Subcutaneous adipose tissue (tissue), 4 donors: ENCODE data around the gene TCF7L2. TPM values are rescaled to one million over a fixed set of nuclear protein-coding genes. Genes with fewer than 3 reads are reported as not detected.

Experiments
- CTCF ChIP-seq: fragments of 450-650 bp; IDR thresholded peaks from one replicate; pipeline ENCODE4 v1.5.1; 2016; ENCODE audit warnings: low read depth, mild to moderate bottlenecking, control low read depth, antibody characterized with exemption, moderate library complexity
- total RNA-seq, 4 donors: library from RNA; depleted of rRNA; stranded (reverse); fragments of >200 nt; gene quantifications; one replicate each; pipeline ENCODE4 v1.1.0, GENCODE V29; 2016

The TCF7L2 gene
- total RNA-seq, 4 donors from 2014 or later, result 24.3 to 70.1 (median 43.5) TPM

- TF ChIP-seq CTCF, result no peak
Measured at GRCh38 chr10:112926906-112927688, 22.9 kb upstream of the TCF7L2 start.

- no peak for TF ChIP-seq CTCF
Measured at GRCh38 chr10:112927980-112928379, 22.1 kb upstream of the TCF7L2 start.

- no peak for TF ChIP-seq CTCF
Measured at GRCh38 chr10:112932658-112933057, 17.4 kb upstream of the TCF7L2 start.

GRCh38 chr10:112934193-112934592, 15.9 kb upstream of the TCF7L2 start:
- TF ChIP-seq CTCF, result no peak

GRCh38 chr10:112938808-112939482, 11.1 kb upstream of the TCF7L2 start:
- TF ChIP-seq CTCF, result no peak

GRCh38 chr10:112945811-112946210, 4.2 kb upstream of the TCF7L2 start:
- TF ChIP-seq CTCF, result no peak

- TF ChIP-seq CTCF, result no peak
Measured at GRCh38 chr10:112946649-112947048, 3.4 kb upstream of the TCF7L2 start.
